Heart left ventricle (tissue), 16 donors: ENCODE measurements around the gene KCNMA1. TPM values are rescaled to one million over a fixed set of nuclear protein-coding genes. Genes with fewer than 3 reads are reported as not detected.
A peak's percentile ranks its signal among the peaks of the same experiment; 100 is the strongest.
"Not testable (repeated sequence)": the region's sequence is repeated elsewhere in the genome, so short reads cannot be mapped to it uniquely, and the experiment has no call there.

ENCODE experiments used
- ATAC-seq, 4 donors: fragments of 200-7000 bp; cut with Tn5 transposase; one replicate each; pipeline ENCODE4 v1.9.1; 2020 to 2022; ENCODE audit warnings: moderate library complexity in 4 of 4, mild to moderate bottlenecking in 3 of 4, moderate number of reproducible peaks in 1 of 4
- DNase-seq, 5 donors: peaks; one replicate each; pipeline ENCODE4 v3.0.0-alpha.2; 2020
- H3K27ac ChIP-seq, 12 donors: fragments of 200-600 bp; sonication (generic) in 4 of 12; one replicate each; pipeline versions ENCODE4 v1.5.0 to v1.8.0; 2016 to 2022; ENCODE audit warnings: mild to moderate bottlenecking in 2 of 12
- H3K27me3 ChIP-seq, 9 donors: fragments of 200-600 bp; sonication (generic) in 2 of 9; one replicate each; pipeline versions ENCODE4 v1.5.1 to v1.8.0; 2016 to 2022; ENCODE audit warnings: mild to moderate bottlenecking in 3 of 9
- H3K36me3 ChIP-seq, 9 donors: fragments of 200-600 bp; sonication (generic) in 2 of 9; one replicate each; pipeline versions ENCODE4 v1.5.0 to v1.8.0; 2018 to 2022; ENCODE audit warnings: mild to moderate bottlenecking in 2 of 9
- H3K4me1 ChIP-seq, 12 donors: fragments of 200-600 bp; sonication (generic) in 4 of 12; one replicate each; pipeline versions ENCODE4 v1.5.0 to v1.8.0; 2016 to 2022; ENCODE audit warnings: mild to moderate bottlenecking in 3 of 12
- H3K4me3 ChIP-seq, 12 donors: fragments of 200-600 bp; sonication (generic) in 4 of 12; one replicate each; pipeline versions ENCODE4 v1.5.0 to v1.8.0; 2017 to 2022; ENCODE audit warnings: mild to moderate bottlenecking in 9 of 12, moderate library complexity in 4 of 12
- H3K9me3 ChIP-seq, 12 donors: fragments of 200-600 bp; sonication (generic) in 4 of 12; one replicate each; pipeline versions ENCODE4 v1.5.0 to v1.8.0; 2016 to 2022; ENCODE audit warnings: mild to moderate bottlenecking in 1 of 12
- POLR2A ChIP-seq, 2 donors: fragments of 450-650 bp; IDR thresholded peaks; one replicate each; pipeline ENCODE4 v1.6.1; 2017; ENCODE audit warnings: antibody characterized with exemption in 2 of 2, mild to moderate bottlenecking in 2 of 2, moderate library complexity in 2 of 2
- WGBS, 4 donors: extraction: QIAGEN DNeasy Blood & Tissue Kit in 2 of 4; methylation state at CpG; one replicate each; pipeline versions ENCODE4 v1.1.5 to v1.1.7; 2013 to 2018; 5-methylcytosine and 5-hydroxymethylcytosine counted together
- intact Hi-C, 10 donors: fragments of 100-400 bp; cut with DNase I; formaldehyde crosslinking; loops; one replicate each; pipeline versions ENCODE4 v1.11.1 to v1.14.2; 2022
- polyA plus RNA-seq, 2 donors: library from polyadenylated mRNA; stranded (reverse); fragments of 200-250 nt; gene quantifications; one replicate each; pipeline ENCODE4 v1.2.3, GENCODE V29; 2013
- total RNA-seq, 9 donors: library from RNA; depleted of rRNA in 2 of 9; stranded (reverse); fragments of >200 nt in 2 of 9; fragmentation: NEBNext Ultra II Directional in 3 of 9; extraction: Animal tissue kit (Norgen Biotek cat#: 25700) in 3 of 9; gene quantifications; one replicate each; pipeline versions ENCODE4 v1.1.0 to v1.2.4, GENCODE V29; 2016 to 2023
- TF ChIP-seq, protein P1 (sequence below), 12 donors: fragments of 200-600 bp; sonication (generic) in 4 of 12; IDR thresholded peaks; one replicate each; pipeline versions ENCODE4 v1.5.0 to v1.8.0; 2018 to 2022; ENCODE audit warnings: antibody characterized with exemption in 12 of 12, mild to moderate bottlenecking in 5 of 12
- donor health status: ischemic (EF 13 %, LVEDD 7.1; RV severe dilation, severe dysfunction).
- donor health status: healthy with polysubstance abuse.
- donor health status: DM: no; HTN: yes; CAD: no.
- donor health status: DM: no; HTN: no; CAD: no.
- donor health status: ischemic (EF 25% LVEDD 6.9; RV normal size, moderate dysfunction).
- donor health status: ischemic (EF 25% LVEDD 5.7; RV mildly dilated, moderate dysfunction).
- donor health status: healthy.
- donor health status: DM: yes; HTN: yes; CAD: no.
- donor health status: ischemic (EF 35%, LVEDD 5.7; RV mildly dilated, moderate dysfunction).
- donor health status: nonischemic (EF 11% LVEDD 7.7; RV severe dilation, severe dysfunction).
- donor health status: DM: yes; HTN: yes; CAD: no.
- donor health status: PGD.
- donor health status: ischemic (EF 29% LVEDD 5.4; RV normal size, mild dysfunction).
- donor health status: nonischemic (EF 23%, LVEDD 6.1; RV moderate dilation, normal function).

KCNMA1 gene
- total and polyA plus RNA-seq, 11 donors: 0.39 to 8.7 (median 1.7) TPM

GRCh38 chr10:77388571-77389100 lies 249.0 kb downstream of the KCNMA1 start:
- WGBS, 4 donors: 54 to 63% (median 59%) methylated on average over 2 of the region's 2 CpGs

GRCh38 chr10:77387701-77388100 lies 249.9 kb downstream of the KCNMA1 start:
- peaks cover 0 to 24% (median 10%) of the 10 kb centered on the region in 12 donors for H3K4me1 ChIP-seq

More at GRCh38 chr10:77388571-77389100, 249.0 kb downstream of the KCNMA1 start:
- no peak for ATAC-seq
- Histone ChIP-seq H3K4me1 (peaks cover 0 to 24% (median 10%) of the 10 kb centered on the region in 12 donors), H3K27ac (peak overlapping the region in 1 of 12 donors; percentile 61), H3K36me3 (no peaks in the 10 kb centered on the region), H3K4me3 (no peak overlapping the region), H3K9me3 (no peaks in the 10 kb centered on the region), H3K27me3 (peaks cover 0 to 10% (median 0%) of the 10 kb centered on the region in 9 donors)
- DNase-seq: no peak
- intact Hi-C loops: loop anchor here in 1 of 10 donors (10.0 kb wide), 1 partner anchor 214 kb away; no protein-coding TSS in a partner anchor
- TF ChIP-seq, protein P1, sequence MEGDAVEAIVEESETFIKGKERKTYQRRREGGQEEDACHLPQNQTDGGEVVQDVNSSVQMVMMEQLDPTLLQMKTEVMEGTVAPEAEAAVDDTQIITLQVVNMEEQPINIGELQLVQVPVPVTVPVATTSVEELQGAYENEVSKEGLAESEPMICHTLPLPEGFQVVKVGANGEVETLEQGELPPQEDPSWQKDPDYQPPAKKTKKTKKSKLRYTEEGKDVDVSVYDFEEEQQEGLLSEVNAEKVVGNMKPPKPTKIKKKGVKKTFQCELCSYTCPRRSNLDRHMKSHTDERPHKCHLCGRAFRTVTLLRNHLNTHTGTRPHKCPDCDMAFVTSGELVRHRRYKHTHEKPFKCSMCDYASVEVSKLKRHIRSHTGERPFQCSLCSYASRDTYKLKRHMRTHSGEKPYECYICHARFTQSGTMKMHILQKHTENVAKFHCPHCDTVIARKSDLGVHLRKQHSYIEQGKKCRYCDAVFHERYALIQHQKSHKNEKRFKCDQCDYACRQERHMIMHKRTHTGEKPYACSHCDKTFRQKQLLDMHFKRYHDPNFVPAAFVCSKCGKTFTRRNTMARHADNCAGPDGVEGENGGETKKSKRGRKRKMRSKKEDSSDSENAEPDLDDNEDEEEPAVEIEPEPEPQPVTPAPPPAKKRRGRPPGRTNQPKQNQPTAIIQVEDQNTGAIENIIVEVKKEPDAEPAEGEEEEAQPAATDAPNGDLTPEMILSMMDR (IDR thresholded peaks at IDR 0.05): no peak
- TF ChIP-seq POLR2A (IDR thresholded peaks at IDR 0.05): no peak

GRCh38 chr10:77387247-77387646 lies 250.4 kb downstream of the KCNMA1 start:
- no peak for TF ChIP-seq POLR2A (IDR thresholded peaks at IDR 0.05)
- TF ChIP-seq, protein P1 (IDR thresholded peaks at IDR 0.05): no peak
- Histone ChIP-seq H3K27ac (peak overlapping the region in 1 of 12 donors; percentile 61), H3K9me3 (no peaks in the 10 kb centered on the region), H3K4me1 (peaks cover 0 to 20% (median 10%) of the 10 kb centered on the region in 12 donors), H3K36me3 (no peaks in the 10 kb centered on the region), H3K27me3 (peaks cover 0 to 10% (median 0%) of the 10 kb centered on the region in 9 donors), H3K4me3 (no peak overlapping the region)
- DNase-seq: no peak
- intact Hi-C loops: loop anchor here in 1 of 10 donors (10.0 kb wide), 1 partner anchor 212 kb away; no protein-coding TSS in a partner anchor
- no peak for ATAC-seq

More at GRCh38 chr10:77387701-77388100, 249.9 kb downstream of the KCNMA1 start:
- not testable (repeated sequence) for ATAC-seq, DNase-seq, H3K36me3 ChIP-seq, H3K4me3 ChIP-seq, H3K9me3 ChIP-seq
- 80 to 90% (median 85%) methylated on average over 2 of the region's 2 CpGs for WGBS, 4 donors
- intact Hi-C loops: loop anchor here in 1 of 10 donors (10.0 kb wide), 1 partner anchor 213 kb away; no protein-coding TSS in a partner anchor
- H3K27me3 ChIP-seq: peaks cover 0 to 10% (median 0%) of the 10 kb centered on the region in 9 donors
- H3K27ac ChIP-seq: peak overlapping the region in 1 of 12 donors; percentile 61

GRCh38 chr10:77386838-77387237 lies 250.8 kb downstream of the KCNMA1 start:
- Histone ChIP-seq H3K27ac (peak overlapping the region in 1 of 12 donors; percentile 61), H3K4me3 (no peak overlapping the region), H3K4me1 (peaks cover 0 to 20% (median 10%) of the 10 kb centered on the region in 12 donors), H3K27me3 (peaks cover 0 to 12% (median 0%) of the 10 kb centered on the region in 9 donors), H3K9me3 (no peaks in the 10 kb centered on the region), H3K36me3 (no peaks in the 10 kb centered on the region)
- intact Hi-C loops: loop anchor here in 1 of 10 donors (10.0 kb wide), 1 partner anchor 212 kb away; no protein-coding TSS in a partner anchor
- ATAC-seq: no peak
- DNase-seq: no peak
- WGBS, 4 donors: 28 to 41% (median 34%) methylated on average over 5 of the region's 5 CpGs
- no peak for TF ChIP-seq POLR2A (IDR thresholded peaks at IDR 0.05)
- TF ChIP-seq, protein P1 (IDR thresholded peaks at IDR 0.05): no peak
